ENCODE data around the gene MYCBP2.

Gene MYCBP2

GRCh38 chr13:77001540-77001939, 325.4 kb downstream of the MYCBP2 start:
- FAIRE-seq (no peak), DNase-seq (ENCODE audit: low spot score) (no peak)

DNA sequence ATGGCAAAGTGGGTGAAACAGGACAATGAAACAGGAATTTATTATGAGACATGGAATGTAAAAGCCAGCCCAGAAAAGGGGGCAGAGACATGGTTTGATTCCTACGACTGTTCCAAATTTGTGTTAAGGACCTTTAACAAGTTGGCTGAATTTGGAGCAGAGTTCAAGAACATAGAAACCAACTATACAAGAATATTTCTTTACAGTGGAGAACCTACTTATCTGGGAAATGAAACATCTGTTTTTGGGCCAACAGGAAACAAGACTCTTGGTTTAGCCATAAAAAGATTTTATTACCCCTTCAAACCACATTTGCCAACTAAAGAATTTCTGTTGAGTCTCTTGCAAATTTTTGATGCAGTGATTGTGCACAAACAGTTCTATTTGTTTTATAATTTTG, 326.4 kb downstream of the MYCBP2 start:
- no peak for DNase-seq (ENCODE audit: low spot score)
- FAIRE-seq: no peak
